ENCODE data around the gene PIK3R4.

DNA sequence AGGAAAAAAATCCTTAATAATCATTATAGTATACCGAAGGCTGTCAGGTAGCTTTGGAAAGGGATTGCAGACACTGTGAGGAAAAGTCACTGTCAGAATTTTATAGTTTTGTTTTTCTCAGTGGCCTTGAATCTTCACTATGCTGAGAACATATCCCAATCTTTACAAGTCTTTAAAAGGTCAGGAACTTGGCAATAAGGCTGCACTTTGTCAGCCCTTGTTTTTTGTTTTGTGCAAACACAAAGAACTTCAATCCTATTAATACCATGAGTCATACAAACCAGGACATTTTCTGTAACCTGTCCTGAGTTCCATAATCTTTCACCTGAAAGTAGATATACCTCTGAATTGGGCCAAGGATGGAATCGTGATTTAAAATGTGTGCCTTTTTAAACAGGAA is 45.6 kb upstream of the PIK3R4 start:
- TF ChIP-seq, protein P1, sequence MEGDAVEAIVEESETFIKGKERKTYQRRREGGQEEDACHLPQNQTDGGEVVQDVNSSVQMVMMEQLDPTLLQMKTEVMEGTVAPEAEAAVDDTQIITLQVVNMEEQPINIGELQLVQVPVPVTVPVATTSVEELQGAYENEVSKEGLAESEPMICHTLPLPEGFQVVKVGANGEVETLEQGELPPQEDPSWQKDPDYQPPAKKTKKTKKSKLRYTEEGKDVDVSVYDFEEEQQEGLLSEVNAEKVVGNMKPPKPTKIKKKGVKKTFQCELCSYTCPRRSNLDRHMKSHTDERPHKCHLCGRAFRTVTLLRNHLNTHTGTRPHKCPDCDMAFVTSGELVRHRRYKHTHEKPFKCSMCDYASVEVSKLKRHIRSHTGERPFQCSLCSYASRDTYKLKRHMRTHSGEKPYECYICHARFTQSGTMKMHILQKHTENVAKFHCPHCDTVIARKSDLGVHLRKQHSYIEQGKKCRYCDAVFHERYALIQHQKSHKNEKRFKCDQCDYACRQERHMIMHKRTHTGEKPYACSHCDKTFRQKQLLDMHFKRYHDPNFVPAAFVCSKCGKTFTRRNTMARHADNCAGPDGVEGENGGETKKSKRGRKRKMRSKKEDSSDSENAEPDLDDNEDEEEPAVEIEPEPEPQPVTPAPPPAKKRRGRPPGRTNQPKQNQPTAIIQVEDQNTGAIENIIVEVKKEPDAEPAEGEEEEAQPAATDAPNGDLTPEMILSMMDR (IDR thresholded peaks at IDR 0.05): no peak
- TF ChIP-seq POLR2A (IDR thresholded peaks at IDR 0.05): no peak
